H9 (cell line): Measurements from ENCODE around the gene MAP3K19. TPM values are rescaled to one million over a fixed set of nuclear protein-coding genes. Genes with fewer than 3 reads are reported as not detected.

ENCODE experiments used
- DNase-seq: peaks from one replicate; pipeline ENCODE4 v3.0.0-alpha.2; 2017
- H2AFZ ChIP-seq: one replicate; pipeline ENCODE4 v1.6.1; 2013; ENCODE audit warnings: mild to moderate bottlenecking, low read length, control low read depth, moderate library complexity
- H2AK5ac ChIP-seq: 2 replicates; pipeline ENCODE4 v1.6.1; 2013; ENCODE audit warnings: low read length, control low read depth, mixed read lengths; ENCODE audit not compliant: insufficient read length
- H2BK120ac ChIP-seq: one replicate; pipeline ENCODE4 v1.6.1; 2013; ENCODE audit warnings: low read depth, mild to moderate bottlenecking, low read length, control low read depth, inconsistent platforms; ENCODE audit not compliant: poor library complexity, severe bottlenecking
- H2BK12ac ChIP-seq: 2 replicates; pipeline ENCODE4 v1.6.1; 2013; ENCODE audit warnings: low read length, control low read depth, mixed read lengths, low read depth; ENCODE audit not compliant: insufficient read length
- H2BK15ac ChIP-seq: 2 replicates; pipeline ENCODE4 v1.6.1; 2013; ENCODE audit warnings: low read depth, low read length, control low read depth
- H2BK20ac ChIP-seq: one replicate; pipeline ENCODE4 v1.6.1; 2013; ENCODE audit warnings: low read depth, mild to moderate bottlenecking, low read length, control low read depth, inconsistent platforms; ENCODE audit not compliant: poor library complexity, severe bottlenecking
- H2BK5ac ChIP-seq: 2 replicates; pipeline ENCODE4 v1.6.1; 2013; ENCODE audit warnings: low read length, control low read depth, mixed read lengths; ENCODE audit not compliant: insufficient read length
- H3K14ac ChIP-seq: 2 replicates; pipeline ENCODE4 v1.6.1; 2013; ENCODE audit warnings: low read length, control low read depth; ENCODE audit not compliant: insufficient read depth
- H3K18ac ChIP-seq: 2 replicates; pipeline ENCODE4 v1.6.1; 2013; ENCODE audit warnings: low read depth, mild to moderate bottlenecking, mixed read lengths, low read length, control low read depth; ENCODE audit not compliant: insufficient read length
- H3K23ac ChIP-seq: 2 replicates; pipeline ENCODE4 v1.6.1; 2013; ENCODE audit warnings: low read length, control low read depth, mixed read lengths, low read depth; ENCODE audit not compliant: insufficient read length
- H3K23me2 ChIP-seq: 2 replicates; pipeline ENCODE4 v1.6.1; 2013; ENCODE audit warnings: low read depth, mild to moderate bottlenecking, mixed read lengths, low read length, control low read depth; ENCODE audit not compliant: insufficient read length, poor library complexity, severe bottlenecking
- H3K27ac ChIP-seq: 2 replicates; pipeline ENCODE4 v1.5.1; 2013; ENCODE audit warnings: low read length, control low read depth, mixed read lengths, low read depth; ENCODE audit not compliant: insufficient read length
- H3K27me3 ChIP-seq: 2 replicates; pipeline ENCODE4 v1.6.1; 2013; ENCODE audit warnings: low read length, control low read depth, inconsistent platforms; ENCODE audit not compliant: insufficient read depth
- H3K4ac ChIP-seq: 2 replicates; pipeline ENCODE4 v1.6.1; 2013; ENCODE audit warnings: low read depth, mild to moderate bottlenecking, control low read depth, inconsistent platforms, low read length, moderate library complexity
- H3K4me1 ChIP-seq: 2 replicates; pipeline ENCODE4 v1.6.1; 2013; ENCODE audit warnings: low read length, control low read depth, inconsistent platforms; ENCODE audit not compliant: insufficient read depth
- H3K4me2 ChIP-seq: 2 replicates; pipeline ENCODE4 v1.6.1; 2013; ENCODE audit warnings: low read length, control low read depth, mixed read lengths; ENCODE audit not compliant: insufficient read length, insufficient read depth
- H3K56ac ChIP-seq: 2 replicates; pipeline ENCODE4 v1.6.1; 2013; ENCODE audit warnings: low read depth, mild to moderate bottlenecking, mixed read lengths, low read length, control low read depth; ENCODE audit not compliant: insufficient read length
- H3K79me1 ChIP-seq: 2 replicates; pipeline ENCODE4 v1.6.1; 2013; ENCODE audit warnings: low read depth, mild to moderate bottlenecking, moderate library complexity, low read length, control low read depth, inconsistent platforms; ENCODE audit not compliant: insufficient read depth, poor library complexity, severe bottlenecking
- H3K79me2 ChIP-seq: 2 replicates; pipeline ENCODE4 v1.6.1; 2013; ENCODE audit warnings: low read length, control low read depth, inconsistent platforms; ENCODE audit not compliant: insufficient read depth
- H3K9ac ChIP-seq: 2 replicates; pipeline ENCODE4 v1.6.1; 2013; ENCODE audit warnings: low read length, control low read depth, mixed read lengths; ENCODE audit not compliant: insufficient read length; ENCODE audit errors: extremely low read depth
- H3K9me3 ChIP-seq: one replicate; pipeline ENCODE4 v1.6.1; 2013; ENCODE audit warnings: low read depth, low read length, inconsistent platforms; ENCODE audit not compliant: control insufficient read depth
- H3T11ph ChIP-seq: one replicate; pipeline ENCODE4 v1.6.1; 2013; ENCODE audit warnings: mild to moderate bottlenecking, low read length, control low read depth, inconsistent platforms
- H4K20me1 ChIP-seq: one replicate; pipeline ENCODE4 v1.6.1; 2013; ENCODE audit not compliant: control insufficient read depth, insufficient read length, insufficient read depth
- H4K5ac ChIP-seq: 2 replicates; pipeline ENCODE4 v1.6.1; 2013; ENCODE audit warnings: low read depth, mild to moderate bottlenecking, mixed read lengths, low read length, control low read depth; ENCODE audit not compliant: insufficient read length
- H4K8ac ChIP-seq: replicated peaks from 2 replicates; pipeline ENCODE4 v1.6.1; 2013; ENCODE audit warnings: low read length, control low read depth, mixed read lengths, low read depth; ENCODE audit not compliant: insufficient read length
- H4K91ac ChIP-seq: 2 replicates; pipeline ENCODE4 v1.6.1; 2013; ENCODE audit warnings: low read depth, mild to moderate bottlenecking, moderate library complexity, mixed read lengths, low read length, control low read depth; ENCODE audit not compliant: insufficient read length
- H3K27ac Mint-ChIP-seq, 3 experiments: 2 replicates in 2 of 3; 3 replicates in 1 of 3; pipeline ENCODE4 v1.8.0; 2020 to 2021; ENCODE audit warnings: mixed read lengths in 3 of 3, mild to moderate bottlenecking in 1 of 3, moderate library complexity in 1 of 3
- H3K27me3 Mint-ChIP-seq: 2 replicates; pipeline ENCODE4 v1.8.0; 2021; ENCODE audit warnings: low read depth, mild to moderate bottlenecking, moderate library complexity, mixed read lengths
- H3K36me3 Mint-ChIP-seq, 3 experiments: 2 replicates in 2 of 3; 3 replicates in 1 of 3; pipeline ENCODE4 v1.8.0; 2020 to 2021; ENCODE audit warnings: low read depth in 3 of 3, mixed read lengths in 3 of 3; ENCODE audit not compliant: insufficient read depth in 1 of 3
- H3K4me1 Mint-ChIP-seq, 2 experiments: 2 replicates each; pipeline ENCODE4 v1.8.0; 2020; ENCODE audit warnings: mixed read lengths in 2 of 2
- H3K4me3 Mint-ChIP-seq, 2 experiments: 2 replicates in 1 of 2; 3 replicates in 1 of 2; pipeline ENCODE4 v1.8.0; 2020 to 2021; ENCODE audit warnings: mild to moderate bottlenecking in 2 of 2, mixed read lengths in 2 of 2, moderate library complexity in 1 of 2
- H3K9me3 Mint-ChIP-seq, 2 experiments: 2 replicates in 1 of 2; 3 replicates in 1 of 2; pipeline ENCODE4 v1.8.0; 2020; ENCODE audit warnings: mild to moderate bottlenecking in 2 of 2, mixed read lengths in 2 of 2, moderate library complexity in 1 of 2
- WGBS: extraction: QIAGEN DNeasy Blood & Tissue Kit; methylation state at CpG from one replicate; pipeline ENCODE4 v1.1.7; 2013; ENCODE audit warnings: missing lambda C conversion rate, low lambda C conversion rate, mixed read lengths; ENCODE audit not compliant: insufficient read length; ENCODE audit errors: extremely low coverage; 5-methylcytosine and 5-hydroxymethylcytosine counted together
- total RNA-seq: library from RNA; stranded (reverse); gene quantifications from 2 replicates; pipeline ENCODE4 v1.2.1, GENCODE V29; 2021
- TF ChIP-seq, protein P1 (sequence below): fragments of 200-600 bp; sonication (generic); conservative IDR thresholded peaks from 3 replicates; pipeline ENCODE4 v1.8.0; 2021; ENCODE audit warnings: antibody characterized with exemption, mild to moderate bottlenecking

Gene MAP3K19
- total RNA-seq, 1 experiment from 2014 or later = not detected

DNA sequence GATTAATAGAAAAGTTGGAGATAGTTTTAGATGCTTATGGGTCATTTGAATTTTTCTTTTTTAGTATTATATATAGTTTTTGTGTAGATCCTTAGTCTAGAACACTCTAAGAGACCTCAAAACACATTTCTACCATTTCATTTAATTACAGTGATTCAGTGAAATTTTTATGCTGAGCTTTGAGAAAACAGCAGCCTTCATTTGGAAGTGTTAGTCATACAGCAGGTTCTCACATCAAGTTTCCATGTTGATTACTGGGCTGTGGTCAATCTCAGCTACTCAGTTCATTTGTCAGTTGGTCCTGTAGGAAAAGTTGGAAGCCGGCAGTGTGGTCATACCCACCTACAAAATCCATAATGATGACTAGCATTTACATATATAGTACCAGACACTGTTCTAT, 37.9 kb downstream of the MAP3K19 start:
- H4K5ac ChIP-seq = no peak overlapping the region
- no peak overlapping the region for H4K91ac ChIP-seq
- TF ChIP-seq, protein P1, sequence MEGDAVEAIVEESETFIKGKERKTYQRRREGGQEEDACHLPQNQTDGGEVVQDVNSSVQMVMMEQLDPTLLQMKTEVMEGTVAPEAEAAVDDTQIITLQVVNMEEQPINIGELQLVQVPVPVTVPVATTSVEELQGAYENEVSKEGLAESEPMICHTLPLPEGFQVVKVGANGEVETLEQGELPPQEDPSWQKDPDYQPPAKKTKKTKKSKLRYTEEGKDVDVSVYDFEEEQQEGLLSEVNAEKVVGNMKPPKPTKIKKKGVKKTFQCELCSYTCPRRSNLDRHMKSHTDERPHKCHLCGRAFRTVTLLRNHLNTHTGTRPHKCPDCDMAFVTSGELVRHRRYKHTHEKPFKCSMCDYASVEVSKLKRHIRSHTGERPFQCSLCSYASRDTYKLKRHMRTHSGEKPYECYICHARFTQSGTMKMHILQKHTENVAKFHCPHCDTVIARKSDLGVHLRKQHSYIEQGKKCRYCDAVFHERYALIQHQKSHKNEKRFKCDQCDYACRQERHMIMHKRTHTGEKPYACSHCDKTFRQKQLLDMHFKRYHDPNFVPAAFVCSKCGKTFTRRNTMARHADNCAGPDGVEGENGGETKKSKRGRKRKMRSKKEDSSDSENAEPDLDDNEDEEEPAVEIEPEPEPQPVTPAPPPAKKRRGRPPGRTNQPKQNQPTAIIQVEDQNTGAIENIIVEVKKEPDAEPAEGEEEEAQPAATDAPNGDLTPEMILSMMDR = no peak
- Mint-ChIP-seq H3K4me1 (peaks cover 24 to 30% of the 10 kb centered on the region in 2 experiments), H3K27me3 (peaks cover 11% of the 10 kb centered on the region), H3K4me3 (no peak overlapping the region), H3K36me3 (no peaks in the 10 kb centered on the region), H3K27ac (no peak overlapping the region), H3K9me3 (peaks cover 0 to 4% of the 10 kb centered on the region in 2 experiments; a peak in 2 of 5 replicates)
- no peak overlapping the region for H3K4me2 ChIP-seq
- no peaks in the 10 kb centered on the region for H3K23me2 ChIP-seq
- H3K56ac ChIP-seq = no peak overlapping the region
- no peak overlapping the region for H2BK15ac ChIP-seq
- no peak overlapping the region for H3T11ph ChIP-seq
- no peaks in the 10 kb centered on the region for H3K9me3 ChIP-seq
- H3K23ac ChIP-seq = no peak overlapping the region
- H3K79me1 ChIP-seq = no peaks in the 10 kb centered on the region
- no peak overlapping the region for H3K18ac ChIP-seq
- DNase-seq = no peak
- H3K27me3 ChIP-seq = no peaks in the 10 kb centered on the region
- H3K27ac ChIP-seq = no peak overlapping the region
- H3K4me1 ChIP-seq = peaks cover 3% of the 10 kb centered on the region; the same call in 1 of the 2 replicates
- H4K20me1 ChIP-seq = no peaks in the 10 kb centered on the region
- H2BK12ac ChIP-seq = no peak overlapping the region
- H2BK120ac ChIP-seq = no peak overlapping the region
- no peak overlapping the region for H2AK5ac ChIP-seq
- H3K79me2 ChIP-seq = no peaks in the 10 kb centered on the region
- H3K4ac ChIP-seq = no peak overlapping the region
- no peak overlapping the region for H3K9ac ChIP-seq
- no CpG with 5 or more reads among the region's 1 CpG for WGBS
- H3K14ac ChIP-seq = no peak overlapping the region
- H4K8ac ChIP-seq = no peak overlapping the region
- no peak overlapping the region for H2AFZ ChIP-seq
- H2BK5ac ChIP-seq = no peak overlapping the region
- H2BK20ac ChIP-seq = no peak overlapping the region
